Kidney (tissue), 14 donors: ENCODE results near the gene LCOR. TPM values are rescaled to one million over a fixed set of nuclear protein-coding genes. Genes with fewer than 3 reads are reported as not detected.
A peak's percentile ranks its signal among the peaks of the same experiment; 100 is the strongest.

Experiments used
- DNase-seq, 5 donors: peaks; one replicate each; pipeline ENCODE4 v3.0.0-alpha.2; 2013 to 2020
- FAIRE-seq: peaks from 2 replicates; lab custom pipeline; 2012; peaks lifted over from hg19 to GRCh38; lab: Jason Lieb, UNC
- H3K27ac ChIP-seq, 2 donors: one replicate each; pipeline ENCODE4 v1.7.0; 2013; ENCODE audit warnings: low read depth in 2 of 2, low read length in 2 of 2, inconsistent platforms in 1 of 2
- H3K27me3 ChIP-seq: one replicate; pipeline ENCODE4 v1.7.1; 2013; ENCODE audit warnings: low read length, inconsistent platforms; ENCODE audit not compliant: control insufficient read depth, insufficient read depth
- H3K36me3 ChIP-seq, 3 donors: one replicate each; pipeline versions ENCODE4 v1.7.0 to v1.7.1; 2013; ENCODE audit warnings: low read length in 3 of 3, control low read depth in 1 of 3, inconsistent platforms in 1 of 3; ENCODE audit not compliant: insufficient read depth in 3 of 3, control insufficient read depth in 2 of 3
- H3K4me1 ChIP-seq, 3 donors: one replicate each; pipeline versions ENCODE4 v1.7.0 to v1.7.1; 2013; ENCODE audit warnings: low read length in 3 of 3, inconsistent platforms in 1 of 3, low read depth in 1 of 3; ENCODE audit not compliant: control insufficient read depth in 2 of 3, insufficient read depth in 2 of 3
- H3K4me3 ChIP-seq, 3 donors: one replicate each; pipeline versions ENCODE4 v1.7.0 to v1.8.1; 2013; ENCODE audit warnings: low read length in 3 of 3, control low read depth in 1 of 3, inconsistent platforms in 1 of 3
- H3K9ac ChIP-seq, 3 donors: one replicate each; pipeline versions ENCODE4 v1.7.0 to v1.7.1; 2013; ENCODE audit warnings: low read length in 3 of 3, control low read depth in 1 of 3, inconsistent platforms in 1 of 3
- H3K9me3 ChIP-seq, 3 donors: one replicate each; pipeline versions ENCODE4 v1.7.0 to v1.7.1; 2013; ENCODE audit warnings: low read length in 3 of 3, control low read depth in 1 of 3, inconsistent platforms in 1 of 3; ENCODE audit not compliant: control insufficient read depth in 2 of 3, insufficient read depth in 1 of 3
- intact Hi-C: fragments of 100-400 bp; cut with DNase I; formaldehyde crosslinking; loops from one replicate; pipeline ENCODE4 v1.11.1; 2022
- polyA plus RNA-seq: library from polyadenylated mRNA; stranded (reverse); fragments of 350-450 nt; fragmentation: Illumina TruSeq; extraction: RNeasy Lipid Tissue Mini Kit (QIAGEN cat#74804); gene quantifications from one replicate; pipeline ENCODE4 v1.2.3, GENCODE V29; 2014; ENCODE audit warnings: low read depth, low replicate concordance; ENCODE audit not compliant: insufficient read depth
- total RNA-seq: library from RNA; stranded (reverse); fragmentation: NEBNext Ultra II Directional; extraction: Animal tissue kit (Norgen Biotek cat#: 25700); gene quantifications from one replicate; pipeline ENCODE4 v1.2.1, GENCODE V29; 2021
- TF ChIP-seq, protein P1 (sequence below): IDR thresholded peaks from 3 replicates; pipeline ENCODE4 v1.5.1; 2012; ENCODE audit warnings: mild to moderate bottlenecking, moderate library complexity, borderline replicate concordance; ENCODE audit not compliant: insufficient read depth; ENCODE audit errors: extremely low read depth
- donor health status: control.
- donor health status: control.
- donor health status: control.
- donor health status: control.
- donor health status: control.
- donor health status: DM: yes; HTN: yes; CAD: no.
- donor health status: Normal renal cell carcinoma (clear cell type).

Gene LCOR
- total and polyA plus RNA-seq, 2 donors from 2014 or later = 2.8 to 48.5 TPM

DNA sequence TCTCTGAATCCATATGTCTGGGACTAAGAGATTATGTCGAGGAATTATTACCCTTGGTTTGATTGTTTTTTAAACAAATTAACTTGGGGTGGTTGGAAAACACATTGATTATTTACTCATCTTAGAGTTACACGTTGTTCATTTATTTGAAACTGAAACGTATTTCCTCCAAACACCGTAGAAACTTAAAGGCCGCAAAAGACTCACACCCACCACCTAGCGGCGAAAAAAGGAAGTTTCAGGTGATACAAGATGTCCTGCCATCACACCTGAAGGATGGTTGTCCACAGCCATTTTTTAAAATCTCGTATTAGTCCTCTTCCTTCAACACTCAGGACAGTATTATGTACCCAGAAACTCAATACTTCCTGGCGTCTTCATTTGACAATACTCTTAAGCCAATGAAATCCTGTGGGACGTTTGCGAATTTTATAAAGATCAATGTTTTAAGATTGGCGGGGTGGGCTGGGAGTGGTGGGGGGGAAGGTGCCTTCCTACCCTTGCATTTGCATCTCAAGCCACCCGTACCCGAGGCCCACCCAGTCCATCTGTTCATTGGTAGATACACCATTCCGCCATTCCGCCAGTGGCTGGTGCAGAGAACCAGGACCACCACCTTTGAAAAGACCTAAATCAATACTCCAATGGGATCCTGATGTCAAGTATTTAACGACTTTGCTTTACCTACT is 1.4 kb upstream of the LCOR start:
- Histone ChIP-seq H3K4me1 (peaks cover under 1 to 5% (median 3%) of the 10 kb centered on the region in 3 donors), H3K27me3 (no peaks in the 10 kb centered on the region), H3K27ac (no peak overlapping the region), H3K9ac (no peak overlapping the region), H3K36me3 (no peaks in the 10 kb centered on the region), H3K9me3 (no peaks in the 10 kb centered on the region), H3K4me3 (no peak overlapping the region)
- FAIRE-seq (peak; percentile 39), DNase-seq (peak in 4 of 5 donors; percentile 75 to 90 (median 84))
- TF ChIP-seq, protein P1, sequence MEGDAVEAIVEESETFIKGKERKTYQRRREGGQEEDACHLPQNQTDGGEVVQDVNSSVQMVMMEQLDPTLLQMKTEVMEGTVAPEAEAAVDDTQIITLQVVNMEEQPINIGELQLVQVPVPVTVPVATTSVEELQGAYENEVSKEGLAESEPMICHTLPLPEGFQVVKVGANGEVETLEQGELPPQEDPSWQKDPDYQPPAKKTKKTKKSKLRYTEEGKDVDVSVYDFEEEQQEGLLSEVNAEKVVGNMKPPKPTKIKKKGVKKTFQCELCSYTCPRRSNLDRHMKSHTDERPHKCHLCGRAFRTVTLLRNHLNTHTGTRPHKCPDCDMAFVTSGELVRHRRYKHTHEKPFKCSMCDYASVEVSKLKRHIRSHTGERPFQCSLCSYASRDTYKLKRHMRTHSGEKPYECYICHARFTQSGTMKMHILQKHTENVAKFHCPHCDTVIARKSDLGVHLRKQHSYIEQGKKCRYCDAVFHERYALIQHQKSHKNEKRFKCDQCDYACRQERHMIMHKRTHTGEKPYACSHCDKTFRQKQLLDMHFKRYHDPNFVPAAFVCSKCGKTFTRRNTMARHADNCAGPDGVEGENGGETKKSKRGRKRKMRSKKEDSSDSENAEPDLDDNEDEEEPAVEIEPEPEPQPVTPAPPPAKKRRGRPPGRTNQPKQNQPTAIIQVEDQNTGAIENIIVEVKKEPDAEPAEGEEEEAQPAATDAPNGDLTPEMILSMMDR = peak; percentile 86
- intact Hi-C loops = no loop called here

- Histone ChIP-seq H3K9ac (peak overlapping the region; percentile 22 to 64 (median 63)), H3K4me1 (peaks cover 2 to 11% (median 10%) of the 10 kb centered on the region in 3 donors), H3K9me3 (no peaks in the 10 kb centered on the region), H3K36me3 (no peaks in the 10 kb centered on the region), H3K27ac (peak overlapping the region; percentile 83 to 85), H3K27me3 (no peaks in the 10 kb centered on the region), H3K4me3 (peak overlapping the region; percentile 51 to 72 (median 54))
- TF ChIP-seq, protein P1 = no peak
- no peak for DNase-seq
- intact Hi-C loops = no loop called here
- FAIRE-seq = no peak
These were observed 765 bp upstream of the LCOR start for GRCh38 chr10:96831200-96831866.

DNA sequence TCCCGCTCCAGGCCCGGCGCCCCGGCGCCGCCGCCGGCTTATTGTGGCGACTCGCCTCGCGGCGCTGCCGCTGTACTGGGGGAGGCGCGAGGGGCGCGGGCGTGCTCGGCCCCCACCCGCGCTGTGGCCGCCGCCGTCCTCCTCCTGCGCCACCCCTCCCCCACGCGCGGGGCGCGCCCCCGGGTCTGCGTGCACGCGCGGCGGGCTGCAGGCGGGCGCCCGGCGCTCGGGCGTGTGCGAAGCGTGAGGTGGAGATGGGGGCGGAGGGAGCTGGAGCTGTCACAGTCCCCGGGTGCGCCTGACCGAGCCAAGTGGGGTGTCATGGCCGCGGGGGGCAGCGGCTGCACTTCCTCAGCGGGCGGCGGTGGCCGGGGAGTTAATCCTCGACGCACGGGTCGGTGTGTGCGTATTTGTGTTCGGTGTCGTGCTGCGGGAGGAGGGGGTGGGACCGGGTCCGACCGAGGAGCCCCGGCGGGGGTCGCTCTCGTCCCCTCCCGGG is 672 bp downstream of the LCOR start:
- peak; percentile 82 to 95 (median 90) for DNase-seq
- intact Hi-C loops = no loop called here
- peak overlapping the region in 2 of 3 donors; percentile 24 to 59 for H3K9ac ChIP-seq
- H3K4me3 ChIP-seq = peak overlapping the region; percentile 62 to 71 (median 63)
- no peaks in the 10 kb centered on the region for H3K27me3 ChIP-seq
- peaks cover 2 to 14% (median 14%) of the 10 kb centered on the region in 3 donors for H3K4me1 ChIP-seq
- peak overlapping the region; percentile 52 to 88 for H3K27ac ChIP-seq
- H3K9me3 ChIP-seq = no peaks in the 10 kb centered on the region
- no peak for FAIRE-seq
- no peaks in the 10 kb centered on the region for H3K36me3 ChIP-seq
- TF ChIP-seq, protein P1 = no peak
